IPS-11a (cell line): ENCODE measurements around the gene WNT2B.

Experiments used
- H3K4me3 ChIP-seq: one replicate; pipeline ENCODE4 v1.5.1; 2013; ENCODE audit warnings: low read depth, low read length, control low read depth

WNT2B gene

GRCh38 chr1:112524986-112525385, 16.2 kb downstream of the WNT2B start:
- H3K4me3 ChIP-seq: no peak overlapping the region

- H3K4me3 ChIP-seq: no peak overlapping the region
These were observed 18.7 kb downstream of the WNT2B start for GRCh38 chr1:112527266-112528010.

- no peak overlapping the region for H3K4me3 ChIP-seq
These were observed 19.3 kb downstream of the WNT2B start for GRCh38 chr1:112528076-112528475.

- H3K4me3 ChIP-seq: no peak overlapping the region
These were observed 20.5 kb downstream of the WNT2B start for GRCh38 chr1:112529301-112529700.

- no peak overlapping the region for H3K4me3 ChIP-seq
These were observed 22.1 kb downstream of the WNT2B start for GRCh38 chr1:112530832-112531231.

- no peak overlapping the region for H3K4me3 ChIP-seq
These were observed 23.3 kb downstream of the WNT2B start for GRCh38 chr1:112532064-112532463.

GRCh38 chr1:112533029-112533428, 24.3 kb downstream of the WNT2B start:
- H3K4me3 ChIP-seq: no peak overlapping the region

- no peak overlapping the region for H3K4me3 ChIP-seq
These were observed 27.8 kb downstream of the WNT2B start for GRCh38 chr1:112536561-112536960.

- no peak overlapping the region for H3K4me3 ChIP-seq
These were observed 28.7 kb downstream of the WNT2B start for GRCh38 chr1:112537456-112537855.

GRCh38 chr1:112538883-112539282, 30.1 kb downstream of the WNT2B start:
- H3K4me3 ChIP-seq: no peak overlapping the region

- H3K4me3 ChIP-seq: no peak overlapping the region
These were observed 31.5 kb downstream of the WNT2B start for GRCh38 chr1:112540226-112540794.

- no peak overlapping the region for H3K4me3 ChIP-seq
These were observed 32.5 kb downstream of the WNT2B start for GRCh38 chr1:112541299-112541698.

GRCh38 chr1:112542206-112542973, 33.6 kb downstream of the WNT2B start:
- no peak overlapping the region for H3K4me3 ChIP-seq

- H3K4me3 ChIP-seq: no peak overlapping the region
These were observed 35.4 kb downstream of the WNT2B start for GRCh38 chr1:112544011-112544688.

GRCh38 chr1:112544751-112545150, 36.0 kb downstream of the WNT2B start:
- no peak overlapping the region for H3K4me3 ChIP-seq

GRCh38 chr1:112546076-112546475, 37.3 kb downstream of the WNT2B start:
- H3K4me3 ChIP-seq: no peak overlapping the region

GRCh38 chr1:112548547-112548946, 39.8 kb downstream of the WNT2B start:
- no peak overlapping the region for H3K4me3 ChIP-seq

- H3K4me3 ChIP-seq: no peak overlapping the region
These were observed 40.8 kb downstream of the WNT2B start for GRCh38 chr1:112549590-112549989.

- H3K4me3 ChIP-seq: no peak overlapping the region
These were observed 45.6 kb downstream of the WNT2B start for GRCh38 chr1:112554411-112554810.

GRCh38 chr1:112557385-112557784, 48.6 kb downstream of the WNT2B start:
- H3K4me3 ChIP-seq: no peak overlapping the region

GRCh38 chr1:112558634-112559033, 49.9 kb downstream of the WNT2B start:
- H3K4me3 ChIP-seq: no peak overlapping the region
